Limb (tissue), 2 donors: ENCODE data around the gene NMU.
"Not testable (repeated sequence)": the region's sequence is repeated elsewhere in the genome, so short reads cannot be mapped to it uniquely, and the experiment has no call there.

Experiments used
- DNase-seq, 2 donors: peaks; one replicate each; pipeline ENCODE4 v3.0.0-alpha.2; 2016; ENCODE audit errors: extremely low spot score in 2 of 2

The NMU gene

DNA sequence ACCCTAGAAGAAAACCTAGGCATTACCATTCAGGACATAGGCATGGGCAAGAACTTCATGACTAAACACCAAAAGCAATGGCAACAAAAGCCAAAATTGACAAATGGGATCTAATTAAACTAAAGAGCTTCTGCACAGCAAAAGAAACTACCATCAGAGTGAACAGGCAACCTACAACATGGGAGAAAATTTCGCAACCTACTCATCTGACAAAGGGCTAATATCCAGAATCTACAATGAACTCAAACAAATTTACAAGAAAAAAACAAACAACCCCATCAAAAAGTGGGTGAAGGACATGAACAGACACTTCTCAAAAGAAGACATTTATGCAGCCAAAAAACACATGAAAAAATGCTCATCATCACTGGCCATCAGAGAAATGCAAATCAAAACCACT, 12.0 kb downstream of the NMU start:
- DNase-seq, result not testable (repeated sequence)

DNA sequence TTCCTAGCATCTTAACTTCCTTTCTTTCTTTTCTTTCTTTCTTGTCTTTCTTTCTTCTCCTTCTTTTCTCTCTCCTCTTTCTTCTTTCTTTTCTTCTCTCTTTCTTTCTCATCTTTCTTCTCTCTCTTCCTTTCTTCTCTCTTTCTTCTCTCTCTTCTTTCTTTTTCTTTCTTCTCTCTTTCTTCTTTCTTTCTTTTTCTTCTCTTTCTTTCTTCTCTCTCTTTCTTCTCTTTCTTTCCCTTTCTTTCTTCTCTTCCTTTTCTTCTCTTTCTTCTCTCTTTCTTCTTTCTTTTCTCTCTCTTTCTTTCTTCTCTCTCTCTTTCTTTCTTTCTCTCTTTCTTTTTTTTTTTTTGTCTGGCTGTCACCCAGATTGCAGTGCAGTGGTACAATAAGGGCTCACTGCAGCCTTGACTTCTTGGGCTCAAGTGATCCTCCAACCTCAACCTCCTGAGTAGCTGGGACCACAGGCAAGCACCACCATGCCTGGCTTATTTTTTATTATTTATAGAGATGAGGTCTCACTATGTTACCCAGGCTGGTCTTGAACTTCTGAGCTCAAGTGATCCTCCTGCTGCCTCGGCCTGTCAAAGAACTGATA, 17.5 kb downstream of the NMU start:
- DNase-seq, result no peak

DNA sequence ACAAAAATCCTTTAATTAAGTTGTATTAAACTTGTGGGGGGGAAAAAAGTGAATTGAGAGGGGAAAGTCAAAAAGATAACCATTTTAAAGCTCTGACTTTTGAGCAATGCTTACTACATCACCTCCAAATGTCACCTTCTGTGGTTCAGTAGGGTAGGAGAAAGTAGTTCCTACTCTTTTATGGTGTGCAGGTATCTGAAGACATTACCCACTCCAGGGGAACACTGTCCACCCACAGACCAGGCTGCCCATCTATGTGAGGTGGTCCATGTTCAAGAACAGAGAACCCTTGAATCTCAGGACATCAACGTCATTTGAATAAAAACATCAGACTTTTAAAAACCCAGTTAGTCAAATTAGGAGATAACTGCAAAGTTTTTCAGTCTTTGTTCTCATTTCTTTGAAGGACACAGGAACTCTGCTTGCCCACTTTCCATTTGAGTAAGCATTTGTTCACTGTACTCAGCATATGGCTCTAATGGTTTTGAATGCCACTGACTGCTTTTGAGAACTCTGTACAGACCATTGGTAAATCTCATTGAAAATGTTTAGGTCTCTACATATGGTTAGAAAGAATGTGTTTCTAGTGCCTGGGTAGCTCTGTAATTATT, 18.4 kb downstream of the NMU start:
- DNase-seq, result no peak

DNA sequence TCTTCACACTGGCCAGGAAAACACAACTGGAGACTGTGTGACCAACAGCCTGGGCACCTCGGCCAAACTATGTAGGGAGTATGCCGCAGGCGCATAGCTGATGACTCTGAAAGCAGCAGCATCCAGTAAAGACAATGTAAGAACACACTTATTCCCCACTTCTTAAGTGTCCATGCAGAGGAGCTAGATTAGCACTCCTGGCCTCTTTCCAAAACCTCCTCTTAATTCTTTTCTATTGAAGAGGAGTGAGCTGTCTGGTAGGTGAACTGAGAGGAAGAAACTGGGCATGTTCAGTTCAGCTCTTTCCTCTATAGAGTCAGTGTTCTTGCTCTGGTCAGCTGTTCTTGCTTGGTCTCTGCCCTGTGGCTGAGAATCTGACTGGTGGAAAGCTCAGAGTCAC, 21.1 kb downstream of the NMU start:
- DNase-seq, result no peak

DNA sequence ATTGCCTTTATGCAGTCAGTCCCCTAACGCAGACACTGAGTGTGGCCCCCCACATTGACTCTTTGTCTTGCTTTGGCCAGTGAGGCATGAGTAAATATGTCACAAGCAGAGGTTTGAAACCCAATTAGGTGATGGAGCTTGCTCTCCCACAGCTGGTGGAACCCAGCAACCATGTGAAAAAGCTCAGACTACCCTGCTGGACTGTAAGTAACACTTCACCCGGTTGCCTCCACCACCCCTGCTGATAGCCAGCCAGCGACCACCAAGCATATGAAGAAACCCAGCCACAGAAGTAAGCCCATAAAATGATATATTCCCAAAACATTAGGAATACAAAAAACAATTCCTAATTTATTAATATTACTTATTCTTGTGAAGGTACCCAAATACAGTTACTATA, 22.5 kb downstream of the NMU start:
- DNase-seq, result no peak

DNA sequence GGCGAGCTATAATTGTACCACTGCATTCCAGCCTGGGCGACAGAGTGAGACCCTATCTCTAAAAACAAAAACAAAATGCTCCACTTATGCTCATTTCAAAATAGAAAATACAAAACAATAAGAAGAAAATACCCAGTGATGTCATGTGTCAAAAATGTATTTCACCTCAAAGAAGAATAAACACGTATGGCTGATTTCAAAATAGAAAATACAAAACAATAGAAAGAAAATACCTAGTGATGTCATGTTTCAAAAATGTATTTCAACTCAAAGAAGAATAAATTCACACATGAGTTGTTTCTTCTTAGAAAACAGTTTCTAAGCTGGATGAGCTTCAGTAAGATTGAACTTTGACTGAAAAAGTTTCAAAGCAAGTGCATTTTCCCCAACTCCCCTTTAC, 23.8 kb downstream of the NMU start:
- no peak for DNase-seq

DNA sequence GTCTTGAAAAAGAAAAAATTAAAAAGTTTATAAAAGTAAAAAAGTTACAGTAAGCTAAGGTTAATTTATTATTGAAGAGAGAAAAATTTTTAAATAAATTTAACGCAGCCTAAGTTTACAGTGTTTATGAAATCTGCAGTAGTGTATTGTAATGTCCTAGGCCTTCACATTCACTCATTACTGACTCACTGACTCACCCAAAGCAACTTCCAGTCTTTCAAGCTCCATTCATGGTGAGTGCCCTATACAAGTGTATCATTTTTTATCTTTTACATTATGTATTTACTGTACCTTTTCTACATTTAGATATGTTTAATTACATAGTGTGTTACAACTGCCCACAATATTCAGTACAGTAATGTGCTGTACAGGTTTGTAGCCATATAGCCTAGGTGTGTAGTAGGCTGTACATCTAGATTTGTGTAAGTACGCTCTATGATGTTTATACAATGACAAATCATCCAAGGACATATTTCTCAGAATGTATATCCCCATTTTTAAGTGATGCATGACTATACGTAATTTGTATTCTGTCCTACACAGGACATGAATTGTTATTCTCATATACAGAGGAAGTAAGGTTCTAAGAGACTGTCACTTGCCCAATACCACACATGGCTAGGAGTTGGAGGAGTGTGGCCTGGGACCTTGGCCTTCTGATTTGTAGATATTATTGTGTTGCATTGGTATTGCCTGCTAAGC, 24.6 kb downstream of the NMU start:
- no peak for DNase-seq

DNA sequence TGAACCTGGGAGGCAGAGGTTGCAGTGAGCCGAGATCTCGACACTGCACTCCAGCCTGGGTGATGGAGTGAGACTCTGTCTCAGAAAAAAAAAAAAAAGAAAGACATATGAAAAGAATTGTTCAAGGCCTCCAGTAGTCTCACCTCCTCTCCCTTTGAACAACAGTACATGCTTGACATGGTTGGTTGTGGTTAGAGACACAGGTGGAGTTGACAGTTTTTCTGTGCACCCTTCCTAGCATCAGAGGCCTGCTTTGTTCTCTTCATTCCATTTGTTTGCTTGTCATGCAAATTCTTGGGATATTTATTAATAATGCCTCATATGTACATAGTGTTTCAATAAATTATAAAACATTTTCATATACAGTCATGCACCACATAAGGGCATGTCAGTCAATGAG, 25.7 kb downstream of the NMU start:
- DNase-seq, result no peak

DNA sequence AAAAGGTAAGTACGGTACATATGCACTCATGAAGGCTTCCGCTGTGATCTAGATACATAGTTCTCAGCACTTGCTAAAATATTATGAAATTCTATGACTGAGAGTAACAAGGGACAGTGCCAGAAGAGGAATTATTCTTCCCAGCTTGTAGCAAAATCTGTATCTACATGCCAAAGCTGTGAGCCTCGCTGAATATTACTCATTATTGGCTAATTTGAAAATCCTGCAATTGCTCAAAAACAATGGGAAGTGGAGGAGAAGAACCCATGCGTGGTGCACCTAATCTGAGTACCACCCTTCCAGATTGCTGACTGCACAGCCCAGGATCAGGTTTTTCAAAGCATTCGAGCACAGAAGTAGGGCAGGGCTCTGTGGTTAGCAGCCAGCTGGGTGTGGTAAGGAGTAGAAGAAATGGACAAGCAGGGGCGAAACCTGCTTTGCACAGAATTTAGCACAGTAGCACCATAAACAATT, 26.7 kb downstream of the NMU start:
- DNase-seq, result no peak

DNA sequence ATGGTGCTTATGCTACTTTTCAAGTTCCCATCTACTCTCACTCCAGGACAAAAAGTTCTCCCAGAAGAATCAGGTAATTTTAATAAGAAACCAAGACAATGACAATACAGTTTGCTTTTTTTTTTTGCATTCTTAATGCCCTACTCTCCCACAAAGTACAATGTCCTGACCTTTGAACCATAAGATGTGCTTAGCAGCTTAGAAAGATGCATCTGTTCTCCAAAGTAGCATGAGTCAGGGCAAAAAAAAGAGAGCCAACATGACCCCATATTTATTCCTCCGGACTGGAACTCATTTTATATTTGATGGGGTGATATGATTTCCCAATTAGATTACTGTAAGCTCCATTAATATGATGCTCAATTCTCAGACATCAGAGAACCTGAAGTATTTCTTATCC, 27.5 kb downstream of the NMU start:
- no peak for DNase-seq

DNA sequence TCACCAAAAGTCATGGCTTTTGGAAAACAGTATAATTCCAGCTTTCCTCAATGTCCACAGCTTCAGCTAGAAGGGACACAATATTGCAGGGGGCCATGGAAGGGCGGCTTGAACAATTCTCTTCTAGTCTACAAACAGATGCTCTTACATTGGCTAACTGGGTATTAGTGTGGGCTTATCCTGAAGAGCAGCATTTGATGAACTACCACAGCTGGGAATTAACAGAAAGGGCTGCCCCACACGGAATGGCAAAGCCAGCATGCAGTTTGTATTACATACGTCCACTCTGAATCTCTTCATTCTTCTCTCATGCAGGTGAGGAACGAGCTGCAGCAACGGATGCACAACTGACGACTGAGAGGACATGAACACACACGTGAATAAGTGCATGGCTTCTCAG, 31.1 kb downstream of the NMU start:
- no peak for DNase-seq

DNA sequence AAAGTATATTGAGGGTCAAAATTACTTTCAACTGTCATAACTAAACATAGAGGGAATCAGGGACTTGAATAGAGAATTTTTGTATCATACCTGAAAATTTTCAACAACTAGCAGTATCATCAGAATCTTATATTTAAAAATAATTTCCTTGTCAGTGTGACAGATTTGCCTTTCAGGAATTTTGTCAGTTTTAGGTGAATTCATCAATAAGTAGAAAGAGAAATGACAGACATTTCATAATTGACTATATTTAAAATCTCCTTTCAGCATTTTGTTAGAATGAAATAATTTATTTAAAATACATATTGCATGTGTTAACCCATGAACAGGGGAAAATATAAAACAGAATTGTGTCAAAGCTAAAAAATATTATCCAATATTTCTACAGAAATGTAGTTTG, 35.5 kb downstream of the NMU start:
- no peak for DNase-seq

DNA sequence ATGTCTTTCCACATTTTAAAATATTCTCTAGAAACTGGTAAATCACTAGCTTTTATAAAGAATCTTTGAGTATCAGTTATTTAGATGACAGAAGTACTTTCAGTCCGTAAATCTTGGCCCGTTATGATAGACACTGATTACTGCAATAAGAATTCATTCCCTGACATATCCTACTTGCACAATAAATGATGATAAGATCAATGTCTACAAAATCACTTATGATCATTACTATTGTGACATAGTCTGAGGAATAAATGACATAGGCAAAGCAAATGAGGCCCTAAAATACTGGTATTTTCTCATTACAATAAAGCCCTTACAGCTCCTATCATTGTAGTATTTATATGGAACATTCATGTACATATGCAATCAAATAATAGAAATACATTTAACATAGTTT, 37.5 kb downstream of the NMU start:
- DNase-seq, result no peak

DNA sequence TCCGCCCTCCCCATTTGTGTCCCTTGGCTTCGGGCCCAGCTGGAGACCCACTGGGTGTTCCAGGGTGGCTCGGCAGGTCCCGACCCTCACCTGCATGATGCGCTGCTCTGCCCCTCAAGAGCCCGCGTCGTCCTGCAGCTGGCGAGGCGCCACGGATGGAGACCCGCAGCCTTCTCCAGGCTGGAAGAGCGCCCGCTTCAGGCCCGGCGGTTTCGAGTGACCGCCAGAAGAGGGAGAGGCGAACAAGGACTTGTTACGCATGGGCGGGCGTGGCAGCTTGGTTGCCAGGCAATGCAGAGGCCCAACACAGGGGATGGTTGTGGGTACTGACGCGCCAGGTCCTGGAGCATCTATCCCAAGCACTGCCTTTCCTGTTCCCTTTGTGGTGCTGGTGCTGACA, 44.1 kb downstream of the NMU start, which contains the start of gene PDCL2:
TSS of gene PDCL2 (minus strand) at position 232 of the 400 bp plus-strand sequence. CDS start at position 96, 136 bp downstream.
- DNase-seq, result no peak

DNA sequence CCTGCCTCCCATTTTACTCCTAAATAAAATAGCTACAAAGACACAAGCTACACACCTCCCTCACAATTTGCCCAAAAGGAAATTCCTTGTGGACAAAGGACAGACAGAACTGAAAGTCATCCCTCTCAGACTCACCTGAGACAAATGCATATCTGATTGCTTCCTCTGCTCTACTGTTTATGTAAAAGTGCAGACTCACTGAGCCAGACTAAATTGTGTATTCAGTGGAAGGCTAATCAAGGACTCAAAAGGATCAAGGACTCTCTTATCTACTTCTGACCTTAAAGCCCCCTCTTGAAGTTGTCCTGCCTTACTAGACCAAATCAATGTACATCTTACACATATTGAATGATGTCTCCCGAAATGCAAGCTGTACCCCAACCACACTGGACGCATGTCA, 47.9 kb downstream of the NMU start:
- DNase-seq, result no peak

DNA sequence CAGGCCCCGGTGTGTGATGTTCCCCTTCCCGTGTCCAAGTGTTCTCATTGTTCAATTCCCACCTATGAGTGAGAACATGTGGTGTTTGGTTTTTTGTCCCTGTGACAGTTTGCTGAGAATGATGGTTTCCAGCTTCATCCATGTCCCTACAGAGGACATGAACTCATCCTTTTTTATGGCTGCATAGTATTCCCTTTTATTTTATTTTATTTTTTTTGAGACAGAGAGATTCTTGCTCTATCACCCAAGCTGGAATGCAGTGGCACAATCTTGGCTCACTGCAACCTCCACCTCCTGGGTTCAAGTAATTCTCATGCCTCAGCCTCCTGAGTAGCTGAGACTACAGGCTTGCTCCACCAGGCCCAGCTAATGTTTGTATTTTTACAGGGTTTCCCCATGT, 53.3 kb downstream of the NMU start:
- DNase-seq, result not testable (repeated sequence)

DNA sequence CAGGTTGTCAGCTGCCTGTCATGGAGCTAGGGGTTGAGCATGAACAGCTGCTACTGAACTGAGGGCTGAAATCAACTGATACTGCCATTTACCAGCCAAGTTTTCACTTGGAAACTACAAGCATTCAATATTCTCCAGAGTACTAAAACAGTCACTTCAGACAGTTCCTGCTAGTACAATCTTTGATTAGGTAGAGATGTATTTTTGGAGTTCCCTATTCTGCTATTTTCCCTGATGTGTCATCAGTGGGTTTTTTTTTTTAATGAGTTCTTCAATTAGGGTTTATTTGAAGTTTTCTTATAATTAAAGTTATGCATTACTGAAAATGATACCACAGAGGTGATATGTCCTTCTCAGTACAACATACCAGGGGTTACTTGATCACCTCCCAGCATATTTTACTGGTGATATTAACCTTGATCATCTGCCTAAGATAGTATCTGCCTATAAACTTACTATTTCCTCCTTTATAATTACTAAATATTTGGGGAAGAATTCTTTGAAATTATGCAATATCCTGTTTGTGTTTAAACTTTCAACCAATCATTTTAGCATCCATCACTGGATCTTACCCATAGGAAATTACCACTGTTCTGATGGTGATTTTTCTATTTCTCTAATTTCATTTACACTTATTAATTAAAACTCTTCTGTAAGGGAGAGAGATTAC, 57.6 kb downstream of the NMU start:
- no peak for DNase-seq

DNA sequence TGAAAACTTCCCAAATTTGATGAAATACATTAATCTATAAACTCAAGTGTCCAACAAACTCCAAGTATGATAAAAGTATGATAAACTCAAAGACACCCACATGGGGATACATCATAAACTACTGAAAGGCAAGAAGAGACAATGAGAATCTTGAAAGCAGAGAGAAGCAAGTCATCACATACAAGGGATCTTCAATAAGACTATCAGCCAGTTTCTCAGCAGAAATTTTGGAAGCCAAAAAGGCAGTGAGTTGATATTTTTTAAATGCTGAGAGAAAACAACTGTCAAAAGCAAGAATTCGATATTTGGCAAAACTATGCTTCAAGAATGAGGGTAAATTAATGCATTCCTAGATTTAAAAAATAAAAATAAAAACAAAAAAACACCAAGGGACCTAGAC, 60.6 kb downstream of the NMU start:
- no peak for DNase-seq

DNA sequence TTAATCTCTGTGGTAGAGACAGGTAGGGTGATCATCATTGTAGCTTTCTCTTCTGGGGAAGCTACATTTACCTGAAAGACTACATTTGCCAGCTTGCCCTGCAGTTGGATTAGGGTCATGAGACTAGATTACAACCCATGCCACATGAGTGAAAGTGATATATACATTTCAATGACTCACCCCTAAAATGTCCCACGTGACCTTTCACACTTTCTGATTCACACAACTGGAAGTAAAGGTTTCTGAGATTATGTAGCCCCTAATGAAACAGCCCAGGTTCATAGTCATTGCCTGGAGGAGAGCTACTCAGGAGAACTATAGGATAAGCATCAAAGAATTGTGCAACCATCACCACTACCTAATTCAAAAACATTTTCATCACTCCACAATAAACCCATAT, 61.8 kb downstream of the NMU start:
- DNase-seq, result no peak

DNA sequence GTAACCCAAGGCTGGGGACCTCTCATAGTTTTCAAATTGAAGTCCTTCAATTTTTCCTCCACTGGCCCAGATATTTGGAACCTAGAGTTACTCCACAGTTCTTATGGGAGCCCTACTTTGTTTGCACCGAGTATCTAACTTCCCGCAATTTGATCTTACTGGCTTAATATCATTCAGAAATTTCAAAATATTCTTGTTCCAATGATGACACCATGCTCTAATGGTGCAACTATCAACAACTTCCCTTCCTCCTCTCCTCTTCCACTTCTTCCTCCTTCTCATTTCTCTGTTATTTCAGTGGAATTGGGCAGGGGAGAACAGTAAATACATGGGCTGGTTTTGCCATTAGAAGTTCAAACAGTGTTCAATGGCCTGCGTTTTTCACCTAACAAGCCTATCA, 64.3 kb downstream of the NMU start:
- no peak for DNase-seq

DNA sequence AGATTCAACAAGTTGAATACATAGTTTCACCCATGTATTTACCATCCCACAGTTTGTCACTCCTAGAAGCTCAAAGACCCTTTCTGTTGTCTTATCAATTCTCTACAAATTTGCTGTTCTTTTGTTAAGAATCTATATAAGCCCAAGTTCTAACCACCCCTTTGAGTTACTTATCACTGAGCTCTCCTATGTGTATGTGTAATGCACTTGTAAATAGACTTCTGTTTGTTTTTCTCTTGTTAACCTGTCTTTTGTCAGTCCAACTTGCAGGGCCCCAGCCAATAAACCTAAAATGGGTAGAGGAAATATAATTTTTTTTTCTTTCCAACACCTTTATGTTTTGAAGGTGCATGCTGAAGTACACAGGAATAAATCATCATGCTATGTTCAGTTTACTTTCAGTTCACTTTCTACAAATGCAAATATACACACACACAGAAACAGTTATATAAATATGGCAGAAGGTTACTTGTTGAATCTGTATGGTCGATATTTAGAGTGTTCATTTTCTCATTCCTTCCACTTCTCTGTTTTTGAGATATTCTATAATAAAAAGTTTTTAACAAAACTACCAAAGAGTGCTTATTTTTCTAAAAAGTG, 67.1 kb downstream of the NMU start:
- DNase-seq, result no peak

DNA sequence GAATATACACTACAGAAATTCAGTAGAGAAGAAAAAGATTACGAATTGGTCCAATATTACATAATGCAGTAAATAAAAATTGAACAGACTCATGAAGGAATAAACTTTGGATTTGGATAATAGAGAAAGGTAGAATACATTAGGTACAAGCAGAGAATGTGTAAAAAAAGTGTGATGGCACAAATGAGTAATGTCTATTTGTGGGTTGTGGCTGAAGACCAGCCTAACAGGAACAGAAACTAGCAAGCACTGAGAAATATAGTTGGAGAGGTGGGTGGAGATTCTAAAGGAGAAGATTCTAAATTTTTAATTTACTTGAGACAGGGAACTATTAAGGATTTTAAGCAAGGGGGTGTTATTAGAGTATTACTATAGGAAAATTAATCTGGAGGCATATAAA, 74.2 kb downstream of the NMU start:
- DNase-seq, result no peak
